OCI-LY1 (cell line): ENCODE results near the gene CSMD2.

Source experiments
- H2AFZ ChIP-seq: fragments of 200-600 bp; sonication (generic), shearing (Covaris generic); 2 replicates; pipeline ENCODE4 v1.6.0; 2014; ENCODE audit warnings: antibody characterized with exemption, mild to moderate bottlenecking, low read length
- H3F3A ChIP-seq: fragments of 200-600 bp; sonication (generic), shearing (Covaris generic); 2 replicates; pipeline ENCODE4 v1.6.0; 2014; ENCODE audit warnings: mild to moderate bottlenecking, antibody characterized with exemption, low read length, moderate library complexity; ENCODE audit not compliant: insufficient read depth
- H3K27ac ChIP-seq: fragments of 200-600 bp; sonication (generic); 2 replicates; pipeline ENCODE4 v1.5.1; 2014; ENCODE audit warnings: low read length, mixed run types, mild to moderate bottlenecking, low read depth; ENCODE audit not compliant: poor library complexity, severe bottlenecking
- H3K27me3 ChIP-seq: fragments of 200-600 bp; sonication (generic); 2 replicates; pipeline ENCODE4 v1.6.0; 2014; ENCODE audit warnings: antibody characterized with exemption, mild to moderate bottlenecking, low read length, moderate library complexity; ENCODE audit not compliant: insufficient read depth
- H3K36me3 ChIP-seq: fragments of 200-600 bp; sonication (generic); 2 replicates; pipeline ENCODE4 v1.6.1; 2014; ENCODE audit warnings: mild to moderate bottlenecking, antibody characterized with exemption, low read length, moderate library complexity, mixed read lengths; ENCODE audit not compliant: insufficient read depth
- H3K4me1 ChIP-seq: fragments of 200-600 bp; sonication (generic); 2 replicates; pipeline ENCODE4 v1.5.1; 2014; ENCODE audit warnings: mild to moderate bottlenecking, low read length, moderate library complexity; ENCODE audit not compliant: insufficient read depth, severe bottlenecking
- H3K4me2 ChIP-seq: fragments of 200-600 bp; sonication (generic), shearing (Covaris generic); 2 replicates; pipeline ENCODE4 v1.6.1; 2014; ENCODE audit warnings: low read length
- H3K4me3 ChIP-seq: fragments of 200-600 bp; sonication (generic); 2 replicates; pipeline ENCODE4 v1.5.1; 2014; ENCODE audit warnings: low read length, low read depth, mild to moderate bottlenecking, mixed read lengths; ENCODE audit not compliant: poor library complexity, severe bottlenecking
- H3K79me2 ChIP-seq: fragments of 200-600 bp; shearing (Covaris generic); 2 replicates; pipeline ENCODE4 v1.6.1; 2016; ENCODE audit warnings: mixed run types, low read length, mixed read lengths; ENCODE audit not compliant: insufficient read depth
- H3K9ac ChIP-seq: fragments of 200-600 bp; sonication (generic), shearing (Covaris generic); 2 replicates; pipeline ENCODE4 v1.6.1; 2014; ENCODE audit warnings: mild to moderate bottlenecking, low read length, mixed read lengths
- H3K9me2 ChIP-seq: fragments of 200-600 bp; sonication (generic), shearing (Covaris generic); 2 replicates; pipeline ENCODE4 v1.6.1; 2014; ENCODE audit warnings: low read depth, mild to moderate bottlenecking, low read length, mixed read lengths
- H3K9me3 ChIP-seq: fragments of 200-600 bp; shearing (Covaris generic); 2 replicates; pipeline ENCODE4 v1.6.1; 2014; ENCODE audit warnings: low read length, mixed read lengths
- H4K20me1 ChIP-seq: fragments of 200-600 bp; sonication (generic), shearing (Covaris generic); 2 replicates; pipeline ENCODE4 v1.6.0; 2016; ENCODE audit warnings: mild to moderate bottlenecking, low read length; ENCODE audit not compliant: insufficient read depth
- CTCF ChIP-seq: fragments of 200-600 bp; sonication (generic), shearing (Covaris generic); IDR thresholded peaks from 2 replicates; pipeline ENCODE4 v1.5.1; 2017; ENCODE audit warnings: mild to moderate bottlenecking, antibody characterized with exemption, low read length, moderate library complexity, mixed read lengths
- EZH2 ChIP-seq: fragments of 200-600 bp; sonication (generic), shearing (Covaris generic); IDR thresholded peaks from 2 replicates; pipeline ENCODE4 v1.8.0; 2017; ENCODE audit warnings: borderline replicate concordance, mixed run types, mild to moderate bottlenecking, antibody characterized with exemption, low read length, moderate library complexity, mixed read lengths

The CSMD2 gene

GRCh38 chr1:33768821-33769220, 396.2 kb downstream of the CSMD2 start:
- no peaks in the 10 kb centered on the region for H3K4me1 ChIP-seq
- no peaks in the 10 kb centered on the region for H3K36me3 ChIP-seq
- no peaks in the 10 kb centered on the region for H3K9me2 ChIP-seq
- H3K27me3 ChIP-seq, result no peaks in the 10 kb centered on the region
- H4K20me1 ChIP-seq, result no peaks in the 10 kb centered on the region
- H2AFZ ChIP-seq, result no peak overlapping the region
- no peaks in the 10 kb centered on the region for H3K9me3 ChIP-seq
- H3F3A ChIP-seq, result no peaks in the 10 kb centered on the region
- TF ChIP-seq CTCF (no peak), EZH2 (no peak)
- H3K27ac ChIP-seq, result no peak overlapping the region
- H3K79me2 ChIP-seq, result no peaks in the 10 kb centered on the region
- H3K4me3 ChIP-seq, result no peak overlapping the region
- no peak overlapping the region for H3K4me2 ChIP-seq
- H3K9ac ChIP-seq, result no peak overlapping the region

DNA sequence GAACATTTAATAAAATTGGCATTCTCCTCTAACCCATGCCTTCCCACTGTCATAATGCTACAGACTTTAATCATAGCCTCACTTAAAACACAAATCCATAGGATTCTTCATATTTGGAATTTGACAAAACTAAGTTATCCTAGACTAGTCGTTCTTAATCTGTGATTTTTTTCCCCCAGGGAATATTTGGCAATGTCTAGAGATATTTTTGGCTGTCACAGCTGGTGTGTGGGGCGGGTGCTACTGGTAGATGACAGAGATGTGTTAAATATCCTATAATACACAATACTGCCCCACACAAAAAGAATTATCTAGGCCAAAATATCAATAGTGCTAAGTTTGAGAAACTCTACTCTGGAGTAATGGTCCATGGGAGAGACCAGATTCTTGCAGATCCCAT, 396.9 kb downstream of the CSMD2 start:
- Histone ChIP-seq H3K36me3 (no peaks in the 10 kb centered on the region), H3K4me2 (no peak overlapping the region), H3K9ac (no peak overlapping the region), H3K4me1 (no peaks in the 10 kb centered on the region), H3K79me2 (no peaks in the 10 kb centered on the region), H4K20me1 (no peaks in the 10 kb centered on the region), H2AFZ (no peak overlapping the region), H3F3A (no peaks in the 10 kb centered on the region), H3K9me3 (no peaks in the 10 kb centered on the region), H3K4me3 (no peak overlapping the region), H3K27me3 (no peaks in the 10 kb centered on the region), H3K27ac (no peak overlapping the region), H3K9me2 (no peaks in the 10 kb centered on the region)
- TF ChIP-seq CTCF (no peak), EZH2 (no peak)

DNA sequence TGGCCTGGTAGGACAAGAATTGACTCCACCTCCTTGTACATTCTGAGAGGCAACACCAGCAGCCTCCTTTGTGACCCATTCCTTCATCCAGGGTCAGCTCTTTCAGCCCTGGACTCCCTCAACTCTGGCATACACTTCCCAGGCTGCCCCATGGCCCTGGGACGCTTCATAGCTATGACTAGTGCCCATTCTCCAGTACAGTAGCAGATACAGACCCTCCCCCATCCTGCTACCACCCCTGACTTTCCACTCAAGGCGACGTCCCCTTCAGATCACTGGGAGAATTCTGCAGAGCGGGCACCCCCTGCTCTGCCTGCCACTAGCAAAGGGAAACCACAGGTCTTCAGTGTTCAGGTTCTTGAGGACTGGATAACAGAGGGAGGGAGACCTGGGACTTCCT, 400.9 kb downstream of the CSMD2 start:
- H3K36me3 ChIP-seq, result no peaks in the 10 kb centered on the region
- H3K4me1 ChIP-seq, result no peaks in the 10 kb centered on the region
- H3K9ac ChIP-seq, result no peak overlapping the region
- H3K9me2 ChIP-seq, result no peaks in the 10 kb centered on the region
- no peak overlapping the region for H2AFZ ChIP-seq
- no peaks in the 10 kb centered on the region for H3K27me3 ChIP-seq
- H3F3A ChIP-seq, result no peaks in the 10 kb centered on the region
- H3K4me2 ChIP-seq, result no peak overlapping the region
- H3K27ac ChIP-seq, result no peak overlapping the region
- no peaks in the 10 kb centered on the region for H4K20me1 ChIP-seq
- TF ChIP-seq EZH2, result no peak
- TF ChIP-seq CTCF, result no peak
- no peaks in the 10 kb centered on the region for H3K9me3 ChIP-seq
- no peaks in the 10 kb centered on the region for H3K79me2 ChIP-seq
- H3K4me3 ChIP-seq, result no peak overlapping the region
